IMR-90 (cell line): ENCODE measurements around the gene SEC16B. TPM values are rescaled to one million over a fixed set of nuclear protein-coding genes. Genes with fewer than 3 reads are reported as not detected.

Experiments used
- ATAC-seq: fragments of 200-7000 bp; cut with Tn5 transposase; 2 replicates; pipeline ENCODE4 v1.9.1; 2020; ENCODE audit warnings: low read depth, mild to moderate bottlenecking, moderate library complexity
- BruUV-seq: library from RNA; stranded (reverse); fragments of 400-500 nt; replicated peaks from 2 replicates; lab custom pipeline; 2021; lab: Mats Ljungman, UMichigan
- CTCF ChIA-PET: fragments of 300-600 bp; formaldehyde crosslinking; extraction: SDS; loops from one replicate; lab custom pipeline; 2021; ENCODE audit warnings: antibody characterized with exemption; lab: Yijun Ruan, JAX
- POLR2A ChIA-PET: fragments of 300-600 bp; sonication (Branson Sonifier 250); formaldehyde crosslinking; loops from one replicate; lab custom pipeline; 2022; ENCODE audit warnings: antibody characterized with exemption; ENCODE audit not compliant: unreplicated experiment; lab: Charles Lee
- DNase-seq: peaks from one replicate; pipeline ENCODE4 v3.0.0; 2013
- H2AFZ ChIP-seq: replicated peaks from 2 replicates; pipeline ENCODE3; 2013; ENCODE audit warnings: low read length, mild to moderate bottlenecking; ENCODE audit not compliant: poor library complexity
- H2AK5ac ChIP-seq: 2 replicates; pipeline ENCODE4 v1.6.1; 2013; ENCODE audit warnings: low read depth, low read length, inconsistent platforms
- H2AK9ac ChIP-seq: replicated peaks from 2 replicates; pipeline ENCODE3; 2013; ENCODE audit warnings: mild to moderate bottlenecking, low read depth, low read length, moderate library complexity; ENCODE audit not compliant: poor library complexity
- H2BK120ac ChIP-seq: 2 replicates; pipeline ENCODE4 v1.6.1; 2013; ENCODE audit warnings: low read depth, low read length, inconsistent platforms
- H2BK15ac ChIP-seq: 3 replicates; pipeline ENCODE4 v1.6.1; 2013; ENCODE audit warnings: low read depth, low read length, inconsistent platforms
- H2BK20ac ChIP-seq: 2 replicates; pipeline ENCODE4 v1.6.1; 2013; ENCODE audit warnings: low read depth, mild to moderate bottlenecking, inconsistent platforms, low read length, moderate library complexity
- H2BK5ac ChIP-seq: 2 replicates; pipeline ENCODE4 v1.6.1; 2013; ENCODE audit warnings: mild to moderate bottlenecking, low read depth, low read length, inconsistent platforms; ENCODE audit not compliant: poor library complexity, severe bottlenecking
- H3K14ac ChIP-seq: replicated peaks from 2 replicates; pipeline ENCODE4 v1.6.1; 2013; ENCODE audit warnings: low read depth, low read length, inconsistent platforms
- H3K18ac ChIP-seq: 2 replicates; pipeline ENCODE4 v1.6.1; 2013; ENCODE audit warnings: low read depth, low read length, control low read depth
- H3K23ac ChIP-seq: 2 replicates; pipeline ENCODE4 v1.6.1; 2013; ENCODE audit warnings: low read depth, low read length, inconsistent platforms
- H3K27ac ChIP-seq: 2 replicates; pipeline ENCODE4 v1.5.1; 2013; ENCODE audit warnings: mild to moderate bottlenecking, control low read depth, low read length; ENCODE audit not compliant: insufficient read depth
- H3K27me3 ChIP-seq: 2 replicates; pipeline ENCODE4 v1.6.1; 2013; ENCODE audit warnings: low read length; ENCODE audit not compliant: control insufficient read depth, insufficient read depth
- H3K36me3 ChIP-seq: 2 replicates; pipeline ENCODE4 v1.6.1; 2013; ENCODE audit warnings: low read length, mixed read lengths; ENCODE audit not compliant: control insufficient read depth, insufficient read depth
- H3K4ac ChIP-seq: 2 replicates; pipeline ENCODE4 v1.6.1; 2013; ENCODE audit warnings: low read depth, low read length, inconsistent platforms
- H3K4me1 ChIP-seq: 2 replicates; pipeline ENCODE4 v1.6.1; 2013; ENCODE audit warnings: low read length, mixed read lengths; ENCODE audit not compliant: control insufficient read depth, insufficient read depth
- H3K4me2 ChIP-seq: 2 replicates; pipeline ENCODE4 v1.6.1; 2013; ENCODE audit warnings: low read depth, mild to moderate bottlenecking, control low read depth, low read length, moderate library complexity
- H3K4me3 ChIP-seq: 2 replicates; pipeline ENCODE4 v1.5.1; 2013; ENCODE audit warnings: low read depth, mild to moderate bottlenecking, control low read depth, low read length, moderate library complexity; ENCODE audit not compliant: insufficient read depth
- H3K56ac ChIP-seq: 2 replicates; pipeline ENCODE4 v1.6.1; 2013; ENCODE audit warnings: low read length, inconsistent platforms; ENCODE audit not compliant: insufficient read depth; ENCODE audit errors: extremely low read depth
- H3K79me1 ChIP-seq, 2 experiments: 2 replicates each; pipeline ENCODE4 v1.6.1; 2013; ENCODE audit warnings: low read length in 2 of 2, inconsistent platforms in 1 of 2, low read depth in 1 of 2
- H3K9ac ChIP-seq: 2 replicates; pipeline ENCODE4 v1.6.1; 2013; ENCODE audit warnings: low read depth, low read length, control low read depth
- H3K9me1 ChIP-seq: 2 replicates; pipeline ENCODE4 v1.6.1; 2013; ENCODE audit warnings: low read length, inconsistent platforms; ENCODE audit not compliant: insufficient read depth
- H3K9me3 ChIP-seq: 2 replicates; pipeline ENCODE4 v1.6.1; 2013; ENCODE audit warnings: low read length; ENCODE audit not compliant: control insufficient read depth, insufficient read depth
- H4K20me1 ChIP-seq: 2 replicates; pipeline ENCODE4 v1.6.1; 2013; ENCODE audit warnings: low read length, inconsistent platforms; ENCODE audit not compliant: insufficient read depth
- H4K5ac ChIP-seq: 2 replicates; pipeline ENCODE4 v1.6.1; 2013; ENCODE audit warnings: mild to moderate bottlenecking, low read depth, low read length, control low read depth
- H4K8ac ChIP-seq, 2 experiments: 2 replicates each; pipeline ENCODE4 v1.6.1; 2013; ENCODE audit warnings: low read depth in 2 of 2, low read length in 2 of 2, control low read depth in 1 of 2, inconsistent platforms in 1 of 2
- H4K91ac ChIP-seq: 2 replicates; pipeline ENCODE4 v1.6.1; 2013; ENCODE audit warnings: low read depth, low read length, inconsistent platforms; ENCODE audit not compliant: insufficient read depth
- MAFK ChIP-seq: IDR thresholded peaks from 2 replicates; pipeline ENCODE4 v1.6.1; 2012; ENCODE audit warnings: low read depth, low read length, improper control_type of control experiment
- MAZ ChIP-seq: IDR thresholded peaks from 2 replicates; pipeline ENCODE4 v1.6.1; 2012; ENCODE audit warnings: low read depth, mild to moderate bottlenecking, low read length, improper control_type of control experiment, moderate library complexity, borderline replicate concordance
- RFX5 ChIP-seq: IDR thresholded peaks from 2 replicates; pipeline ENCODE4 v1.8.0; 2012; ENCODE audit warnings: low read depth, mild to moderate bottlenecking, low read length, moderate library complexity
- WGBS, 2 experiments: methylation state at CpG; one replicate each; pipeline versions ENCODE4 v1.1.5 to v1.1.7; 2013; ENCODE audit warnings: missing lambda C conversion rate in 2 of 2; ENCODE audit not compliant: insufficient read length in 1 of 2; ENCODE audit errors: extremely low coverage in 2 of 2; 5-methylcytosine and 5-hydroxymethylcytosine counted together
- dilution Hi-C: fragments of 300-500 bp; cut with HindIII; formaldehyde crosslinking; loops from one replicate; pipeline ENCODE4 v1.14.3; 2018; ENCODE audit warnings: low sequenced_read_pairs; ENCODE audit not compliant: unreplicated experiment
- in situ Hi-C: fragments of 300-500 bp; cut with MboI; formaldehyde crosslinking; loops from 3 replicates; pipeline ENCODE4 v1.14.3; 2019; ENCODE audit warnings: low sequenced_read_pairs, inconsistent platforms, mixed read lengths
- intact Hi-C: fragments of 100-400 bp; cut with micrococcal nuclease; formaldehyde crosslinking; loops from 2 replicates; pipeline ENCODE4 v1.10.0; 2022
- microRNA-seq, 2 experiments: library from miRNA; stranded (forward) in 1 of 2; unstranded in 1 of 2; fragments of 10-50 nt in 1 of 2; fragments of <30 nt in 1 of 2; gene quantifications in 1 of 2; microRNA quantifications in 1 of 2; one replicate each; pipeline versions ENCODE3 to v1.1.0; 2013 to 2020; ENCODE audit not compliant: insufficient read depth in 1 of 2, insufficient read length in 1 of 2, unreplicated experiment in 1 of 2
- polyA plus RNA-seq, 3 experiments: library from polyadenylated mRNA; depleted of rRNA; stranded (reverse); fragments of >200 nt; gene quantifications; 2 replicates each; pipeline ENCODE4 v1.2.3, GENCODE V29; 2012; ENCODE audit warnings: low replicate concordance in 1 of 3
- small RNA-seq, 5 experiments: library from RNA; depleted of rRNA; stranded (forward); fragments of <200 nt; gene quantifications; one replicate each; pipeline ENCODE3, GENCODE V24; 2012
- total RNA-seq: library from RNA; depleted of rRNA; stranded (reverse); fragments of >200 nt; gene quantifications from 2 replicates; pipeline ENCODE4 v1.2.3, GENCODE V29; 2012; rRNA removed

SEC16B gene
- total and polyA plus RNA-seq, 2 of the 4 experiments (the other 2 are of a cell fraction): 4.3 TPM

DNA sequence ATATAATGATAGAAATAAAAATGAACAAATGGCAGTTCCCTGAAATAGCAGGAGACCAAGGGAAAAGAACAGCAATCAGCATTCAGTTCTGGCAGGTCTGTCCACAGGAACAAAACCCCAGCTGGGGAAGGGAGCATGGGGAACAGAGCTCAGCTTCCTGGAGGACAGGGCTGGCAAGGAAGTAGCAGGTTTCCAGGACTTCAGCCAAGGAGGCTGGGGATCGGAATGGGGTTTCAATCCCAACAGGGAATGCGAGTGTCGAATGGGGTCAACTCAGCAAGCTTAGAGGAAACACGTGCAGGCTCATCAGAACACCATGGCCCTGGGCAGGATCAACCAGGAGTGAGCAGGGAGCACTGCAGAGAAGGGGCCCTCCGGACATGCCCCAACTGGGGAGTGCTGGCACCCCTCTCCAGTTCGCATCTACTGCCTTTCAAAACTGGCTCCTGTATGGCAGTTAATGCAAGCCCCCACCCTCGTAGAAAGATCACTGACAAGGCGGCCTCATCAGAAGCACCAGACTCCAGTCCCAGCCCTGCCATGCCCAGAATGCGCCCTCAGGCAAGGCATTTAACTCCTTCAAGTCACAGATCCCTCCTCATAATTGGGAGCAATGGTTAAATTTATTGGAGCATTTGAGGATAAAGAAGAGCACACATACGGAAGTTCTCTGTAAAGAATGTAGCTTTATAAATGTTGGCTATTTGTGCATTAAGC, 72.4 kb downstream of the SEC16B start:
- CTCF ChIA-PET: interaction anchor here (0.7 kb wide), 1 partner anchor 50 kb away, joined by 3 read pairs; no protein-coding TSS in a partner anchor
- Histone ChIP-seq H3K56ac (no peak overlapping the region), H3K4me1 (no peaks in the 10 kb centered on the region), H3K9me1 (peaks cover 3% of the 10 kb centered on the region; the same call in 1 of the 2 replicates), H2BK5ac (no peak overlapping the region), H3K36me3 (no peaks in the 10 kb centered on the region), H4K8ac (no peak overlapping the region), H3K23ac (no peak overlapping the region), H3K9me3 (no peaks in the 10 kb centered on the region), H4K20me1 (no peaks in the 10 kb centered on the region), H4K5ac (no peak overlapping the region), H2BK120ac (no peak overlapping the region), H3K27me3 (peaks cover 5% of the 10 kb centered on the region), H3K18ac (no peak overlapping the region), H2AK9ac (no peak overlapping the region), H2AK5ac (no peak overlapping the region), H3K4me3 (no peak overlapping the region), H3K4me2 (no peak overlapping the region), H4K91ac (no peak overlapping the region), H3K14ac (no peak overlapping the region), H2AFZ (peak overlapping the region; percentile 13), H3K27ac (no peak overlapping the region), H3K79me1 (no peaks in the 10 kb centered on the region), H3K4ac (no peak overlapping the region), H3K9ac (no peak overlapping the region), H2BK15ac (no peak overlapping the region), H2BK20ac (no peak overlapping the region)
- POLR2A ChIA-PET: no interaction called here
- ATAC-seq (no peak), DNase-seq (no peak)
- dilution Hi-C loops: no loop called here
- 70% methylated on average over 4 of the region's 10 CpGs; no CpG with 5 or more reads in 1 of the 2 experiments for WGBS, 2 experiments
- intact Hi-C loops: no loop called here
- in situ Hi-C loops: no loop called here
- no TSS peak for BruUV-seq
- TF ChIP-seq RFX5: no peak
- TF ChIP-seq MAZ: no peak
- no peak for TF ChIP-seq MAFK

Small RNAs within 50 kb of the gene (microRNA-seq; reads per million reads assigned to microRNA genes)
- not detected for gene AL359075.1 (ENCODE audit: insufficient read depth, insufficient read length)

Small RNAs within 50 kb of the gene (small RNA-seq; reads per million reads assigned to genes)
- gene AL359075.1: 0 reads per million in 5 experiments

Other genes starting within 250 kb of the SEC16B start
- 19.2 and 20.6 TPM in 2 replicates for gene RASAL2, start 124.0 kb upstream of the SEC16B start, total RNA-seq
- gene RASAL2, start 124.0 kb upstream of the SEC16B start, polyA plus RNA-seq (2012; rRNA removed): 12.9 and 13.1 TPM in 2 replicates